Urinary bladder (tissue), 4 donors: ENCODE measurements around the gene SDCBP2. TPM values are rescaled to one million over a fixed set of nuclear protein-coding genes. Genes with fewer than 3 reads are reported as not detected.

Source experiments
- DNase-seq: peaks from one replicate; pipeline ENCODE4 v3.0.0-alpha.2; 2015; ENCODE audit errors: extremely low spot score
- H3K27ac ChIP-seq: one replicate; pipeline ENCODE4 v1.5.1; 2013; ENCODE audit warnings: low read depth, mild to moderate bottlenecking, moderate library complexity
- H3K36me3 ChIP-seq: one replicate; pipeline ENCODE4 v1.6.1; 2013; ENCODE audit warnings: mild to moderate bottlenecking, moderate library complexity; ENCODE audit not compliant: insufficient read depth
- H3K4me1 ChIP-seq: one replicate; pipeline ENCODE4 v1.6.1; 2013; ENCODE audit warnings: mild to moderate bottlenecking, moderate library complexity; ENCODE audit not compliant: insufficient read depth
- H3K4me3 ChIP-seq: one replicate; pipeline ENCODE4 v1.5.1; 2013; ENCODE audit warnings: low read depth, low read length
- WGBS: extraction: QIAGEN DNeasy Blood & Tissue Kit; methylation state at CpG from one replicate; pipeline ENCODE4 v1.1.7; 2013; 5-methylcytosine and 5-hydroxymethylcytosine counted together
- polyA plus RNA-seq: library from polyadenylated mRNA; stranded (reverse); fragments of 200-250 nt; gene quantifications from one replicate; pipeline ENCODE4 v1.2.3, GENCODE V29; 2013
- total RNA-seq: library from RNA; depleted of rRNA; stranded (reverse); fragments of >200 nt; gene quantifications from one replicate; pipeline ENCODE4 v1.2.3, GENCODE V29; 2014
- donor health status: healthy with polysubstance abuse.
- donor health status: healthy.

The SDCBP2 gene
- 1.9 TPM for total RNA-seq
- 12.7 TPM for polyA plus RNA-seq

DNA sequence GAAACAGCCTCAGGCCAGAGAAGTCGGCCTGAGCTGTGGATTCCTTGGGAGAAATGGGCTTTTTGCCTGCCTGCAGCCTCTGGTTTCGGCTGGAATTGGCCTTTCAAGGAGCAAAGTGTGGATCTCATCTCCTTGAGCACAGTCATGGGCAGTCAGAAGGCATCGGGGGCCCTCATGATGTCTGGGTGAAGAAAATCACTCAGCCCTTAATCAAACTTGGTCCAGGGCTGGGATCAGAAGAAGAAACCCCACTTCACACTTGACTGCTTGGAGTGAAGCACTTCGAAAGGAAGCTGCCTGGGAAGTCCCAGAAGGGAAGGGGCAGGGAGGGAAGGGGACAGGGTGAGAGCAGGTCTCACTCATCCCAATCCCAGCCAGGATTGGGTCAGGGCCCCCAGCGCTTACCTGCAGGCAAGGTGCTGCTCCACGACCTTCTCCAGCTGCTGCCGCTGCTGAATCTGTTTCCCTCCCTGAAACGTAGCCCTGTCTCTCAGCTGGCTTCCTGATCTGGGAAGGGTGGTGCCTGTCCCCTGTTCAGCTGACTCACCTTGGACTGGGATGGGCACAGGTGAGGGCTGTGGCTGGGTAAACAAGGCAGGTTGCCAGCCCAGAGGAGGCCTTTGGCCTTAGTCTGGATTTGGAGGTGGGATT lies at the start of gene SDCBP2:
SDCBP2 (minus strand) TSS at position 460 of the 651 bp plus-strand sequence. CDS start 8,723 bp downstream, outside the sequence.
- 78% methylated on average over 8 of the region's 8 CpGs for WGBS
- Histone ChIP-seq H3K4me3 (no peak within 1 kb of the TSS), H3K4me1 (no peaks in the 10 kb centered on the region), H3K36me3 (no peaks in the 10 kb centered on the region), H3K27ac (peak within 1 kb of the TSS; percentile 69)
- DNase-seq: no peak

DNA sequence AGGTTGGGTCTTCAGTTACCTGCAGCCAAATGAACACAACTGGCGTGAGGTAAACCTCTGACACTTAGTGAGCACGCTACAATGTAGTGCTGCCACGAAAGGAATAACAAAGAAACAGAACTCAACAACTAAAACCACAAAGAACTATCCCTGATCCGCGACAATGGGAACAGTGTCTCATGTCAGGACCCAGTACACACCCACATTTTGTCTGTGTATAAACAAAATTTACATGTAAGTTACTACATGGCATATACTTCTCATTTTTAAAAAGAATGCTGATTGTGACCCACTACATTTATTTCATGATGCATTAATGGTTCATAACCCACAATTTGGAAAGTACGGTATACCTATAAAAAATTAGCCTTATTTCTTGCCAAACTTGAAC lies 49.8 kb upstream of the SDCBP2 start:
- Histone ChIP-seq H3K36me3 (no peaks in the 10 kb centered on the region), H3K4me1 (peaks cover 4% of the 10 kb centered on the region)

GRCh38 chr20:1377984-1378734 lies 49.2 kb upstream of the SDCBP2 start:
- Histone ChIP-seq H3K4me3 (no peak overlapping the region), H3K36me3 (no peaks in the 10 kb centered on the region), H3K27ac (no peak overlapping the region), H3K4me1 (peaks cover 4% of the 10 kb centered on the region)
- DNase-seq: no peak
- 71% methylated on average over 6 of the region's 6 CpGs for WGBS

More for the DNA sequence above, 49.8 kb upstream of the SDCBP2 start:
- DNase-seq: no peak
- no peak overlapping the region for H3K27ac ChIP-seq
- WGBS: 90% methylated on average over 6 of the region's 6 CpGs
- H3K4me3 ChIP-seq: no peak overlapping the region

- WGBS: 75% methylated on average over 5 of the region's 5 CpGs
- Histone ChIP-seq H3K36me3 (no peaks in the 10 kb centered on the region), H3K27ac (no peak overlapping the region), H3K4me1 (peaks cover 3% of the 10 kb centered on the region), H3K4me3 (no peak overlapping the region)
- DNase-seq: no peak
These were observed 48.5 kb upstream of the SDCBP2 start for GRCh38 chr20:1377341-1377871.

DNA sequence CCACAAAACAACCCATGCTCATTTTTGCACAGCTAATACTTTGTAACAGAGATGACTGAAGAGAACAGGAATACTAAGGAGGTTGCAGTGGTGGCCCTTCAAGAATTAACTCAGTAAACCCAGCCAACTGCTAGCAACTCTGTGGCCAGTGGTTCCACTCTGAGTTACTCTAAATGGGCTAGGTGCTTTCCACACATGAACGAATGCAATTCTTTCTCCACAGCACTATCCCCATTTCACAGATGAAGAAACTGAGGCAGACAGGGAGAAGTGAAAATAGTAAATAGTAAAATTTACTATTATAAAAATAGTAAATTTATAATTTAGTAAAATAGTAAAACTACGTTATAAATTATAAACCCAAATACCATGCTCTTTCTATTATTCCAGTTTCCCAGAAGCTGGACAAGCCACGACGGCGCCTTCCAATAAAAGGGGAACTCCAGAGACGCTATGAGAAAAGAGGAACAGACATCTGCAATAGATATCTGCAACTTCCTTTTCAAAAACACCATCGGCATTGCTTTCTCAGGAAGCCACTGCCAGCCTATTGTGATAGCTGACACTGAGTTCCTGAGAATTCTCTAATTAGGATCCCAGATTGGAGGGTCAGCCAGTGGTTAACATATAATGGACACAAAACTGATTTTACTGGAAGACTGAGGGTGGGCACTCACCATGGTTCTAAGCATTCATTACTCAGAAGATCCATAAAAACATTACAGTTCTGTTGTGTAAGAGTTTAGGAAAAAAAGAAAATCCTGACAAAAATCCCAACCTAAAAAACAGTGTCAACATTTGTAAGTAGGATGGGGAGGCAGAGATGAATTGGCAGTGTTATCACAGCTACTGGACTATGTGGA lies 47.7 kb upstream of the SDCBP2 start:
- H3K27ac ChIP-seq: no peak overlapping the region
- no peaks in the 10 kb centered on the region for H3K36me3 ChIP-seq
- H3K4me1 ChIP-seq: peaks cover 3% of the 10 kb centered on the region
- no peak for DNase-seq
- WGBS: 73% methylated on average over 7 of the region's 7 CpGs
- no peak overlapping the region for H3K4me3 ChIP-seq

DNA sequence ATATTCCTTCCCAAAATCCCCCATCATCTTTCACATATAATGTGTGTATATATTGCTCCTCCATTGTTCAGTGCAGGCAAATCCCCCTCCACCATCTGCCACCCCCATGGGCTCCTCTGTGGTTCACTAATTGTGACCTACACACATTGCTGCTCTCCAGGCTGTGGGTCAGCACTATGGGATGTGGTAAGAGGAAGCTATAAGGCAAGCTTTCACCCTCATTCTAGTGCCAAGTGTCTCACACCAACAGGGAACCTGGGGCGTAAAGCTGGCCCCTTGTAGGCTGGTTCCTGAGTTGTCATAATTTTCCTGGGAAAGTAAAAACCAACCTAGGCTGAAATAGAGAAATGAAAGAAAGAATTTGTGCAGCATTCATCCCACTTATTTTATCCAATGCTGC lies 47.1 kb upstream of the SDCBP2 start:
- Histone ChIP-seq H3K4me1 (peaks cover 3% of the 10 kb centered on the region), H3K4me3 (no peak overlapping the region), H3K36me3 (no peaks in the 10 kb centered on the region), H3K27ac (no peak overlapping the region)
- DNase-seq: no peak
- 85% methylated on average over 1 of the region's 1 CpG for WGBS

DNA sequence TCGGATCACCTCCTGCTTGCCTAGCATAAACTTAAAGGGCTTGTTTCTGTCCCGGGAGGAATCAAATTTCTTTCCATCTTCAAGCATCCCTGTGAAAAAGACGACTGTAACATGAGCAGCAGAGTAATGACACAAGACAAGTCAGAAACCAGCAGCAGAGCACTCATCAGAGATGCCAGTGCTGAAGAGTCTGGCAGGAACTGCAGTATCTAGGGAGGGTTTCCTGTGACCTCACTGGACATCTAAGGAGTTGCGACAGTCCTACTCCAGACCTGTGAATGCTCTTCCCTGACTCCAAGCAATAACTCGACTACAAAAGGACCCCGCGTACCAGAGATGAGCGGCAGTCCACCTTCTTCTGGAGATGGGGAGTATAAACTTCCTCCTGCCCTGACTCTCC lies 46.6 kb upstream of the SDCBP2 start:
- Histone ChIP-seq H3K4me3 (no peak overlapping the region), H3K4me1 (peaks cover 3% of the 10 kb centered on the region), H3K27ac (no peak overlapping the region), H3K36me3 (no peaks in the 10 kb centered on the region)
- WGBS: 57% methylated on average over 8 of the region's 8 CpGs
- DNase-seq: no peak

DNA sequence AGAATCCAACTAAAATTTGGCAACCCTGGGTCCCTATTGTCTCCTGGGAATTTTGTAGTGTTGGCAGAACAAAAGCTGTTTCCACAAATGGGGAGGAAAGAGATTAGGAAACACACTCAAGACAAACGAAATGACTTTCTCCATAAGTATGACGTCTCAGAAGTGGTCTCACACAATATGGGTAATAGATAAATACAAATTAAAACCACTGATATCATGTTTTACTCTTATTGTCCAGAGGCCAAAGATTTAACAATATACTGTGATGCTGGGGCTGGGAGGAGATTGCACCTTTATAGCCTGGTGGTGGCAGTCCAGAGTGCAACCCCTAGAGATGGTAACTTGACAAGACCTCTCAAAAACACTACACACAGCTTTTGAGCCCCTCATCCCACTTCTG lies 45.3 kb upstream of the SDCBP2 start:
- Histone ChIP-seq H3K4me1 (peaks cover 3% of the 10 kb centered on the region), H3K27ac (no peak overlapping the region), H3K4me3 (no peak overlapping the region), H3K36me3 (peaks cover 1% of the 10 kb centered on the region)
- no peak for DNase-seq
- 70% methylated on average over 2 of the region's 2 CpGs for WGBS

- peaks cover 3% of the 10 kb centered on the region for H3K4me1 ChIP-seq
- no peak overlapping the region for H3K4me3 ChIP-seq
- peaks cover 1% of the 10 kb centered on the region for H3K36me3 ChIP-seq
- DNase-seq: no peak
- H3K27ac ChIP-seq: no peak overlapping the region
- WGBS: 80% methylated on average over 4 of the region's 4 CpGs
These were observed 44.7 kb upstream of the SDCBP2 start for GRCh38 chr20:1373614-1374013.

GRCh38 chr20:1373036-1373435 lies 44.1 kb upstream of the SDCBP2 start:
- H3K36me3 ChIP-seq: peaks cover 1% of the 10 kb centered on the region
- H3K4me1 ChIP-seq: no peaks in the 10 kb centered on the region
- H3K27ac ChIP-seq: no peak overlapping the region
- no peak overlapping the region for H3K4me3 ChIP-seq
- WGBS: 82% methylated on average over 3 of the region's 3 CpGs
- DNase-seq: no peak

DNA sequence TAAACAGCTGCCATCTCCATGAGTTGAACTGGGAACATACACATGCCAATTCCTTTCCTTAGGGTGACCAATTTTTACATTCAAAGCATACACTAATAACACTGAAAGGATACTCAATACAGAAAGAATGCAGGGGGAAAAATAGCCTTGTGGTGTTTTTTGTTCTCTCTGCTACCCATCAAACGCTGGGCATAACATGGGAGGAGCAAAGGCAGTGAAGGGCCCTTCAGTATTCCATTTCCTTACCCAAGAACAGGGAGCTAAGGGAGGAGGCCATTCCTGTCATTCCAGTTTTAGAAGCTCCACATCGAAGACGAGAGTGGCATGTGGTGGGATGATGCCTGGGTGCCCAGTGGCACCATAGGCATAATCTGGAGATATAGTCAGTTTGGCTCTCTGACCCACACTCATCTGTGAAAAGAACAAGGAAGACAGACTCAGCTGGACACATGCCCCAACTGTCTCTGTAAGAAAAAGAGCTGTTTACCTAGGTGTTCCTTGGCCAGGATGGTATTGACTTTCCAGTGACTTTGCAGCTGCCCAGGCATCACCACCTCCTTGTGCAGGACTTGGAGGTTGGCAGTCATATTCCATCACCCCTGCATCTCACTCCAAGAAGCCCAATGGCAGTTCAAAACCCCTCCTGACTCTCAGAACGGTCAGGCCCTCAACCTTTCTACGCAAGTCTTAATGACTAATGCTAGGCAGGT lies 43.0 kb upstream of the SDCBP2 start:
- Histone ChIP-seq H3K36me3 (peaks cover 1% of the 10 kb centered on the region), H3K4me3 (no peak overlapping the region), H3K4me1 (no peaks in the 10 kb centered on the region), H3K27ac (no peak overlapping the region)
- 86% methylated on average over 5 of the region's 5 CpGs for WGBS
- no peak for DNase-seq

DNA sequence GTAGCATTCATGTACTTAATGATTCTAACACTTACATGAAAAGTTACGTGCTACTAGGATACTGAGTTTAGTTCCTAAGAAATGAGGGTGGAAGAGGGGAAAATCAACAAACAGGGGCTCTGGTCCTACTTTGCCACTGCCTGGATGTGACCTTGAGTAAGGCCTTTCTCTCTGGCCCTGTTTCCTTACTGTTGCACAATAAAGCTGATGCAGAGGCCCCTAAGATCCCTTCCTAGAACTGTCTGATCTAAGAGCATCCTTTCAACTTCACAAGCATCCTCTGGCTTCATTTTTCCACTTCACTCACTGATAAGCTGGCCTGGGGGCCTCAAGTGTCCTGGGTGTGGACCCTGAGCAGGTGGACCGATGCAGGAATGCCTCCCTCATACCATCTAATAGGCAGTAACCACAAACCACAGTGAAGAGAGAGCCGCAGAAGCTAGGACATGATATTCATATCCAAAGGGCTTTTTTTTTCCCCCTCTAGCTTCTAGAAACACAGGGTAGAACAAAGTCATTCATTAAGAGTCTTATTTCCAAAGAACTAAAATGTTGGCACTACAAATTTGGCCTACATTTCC lies 42.4 kb upstream of the SDCBP2 start:
- Histone ChIP-seq H3K36me3 (peaks cover 1% of the 10 kb centered on the region), H3K4me1 (no peaks in the 10 kb centered on the region), H3K27ac (no peak overlapping the region)

More for the DNA sequence above, 42.4 kb upstream of the SDCBP2 start:
- 88% methylated on average over 3 of the region's 3 CpGs for WGBS
- H3K4me3 ChIP-seq: no peak overlapping the region
- DNase-seq: no peak
